ENCODE results near the gene KRTAP10-11. TPM values are rescaled to one million over a fixed set of nuclear protein-coding genes. Genes with fewer than 3 reads are reported as not detected.
"Not testable (repeated sequence)": the region's sequence is repeated elsewhere in the genome, so short reads cannot be mapped to it uniquely, and the experiment has no call there.

KRTAP10-11 gene
- total and polyA plus RNA-seq, 5 donors from 2014 or later: not detected

DNA sequence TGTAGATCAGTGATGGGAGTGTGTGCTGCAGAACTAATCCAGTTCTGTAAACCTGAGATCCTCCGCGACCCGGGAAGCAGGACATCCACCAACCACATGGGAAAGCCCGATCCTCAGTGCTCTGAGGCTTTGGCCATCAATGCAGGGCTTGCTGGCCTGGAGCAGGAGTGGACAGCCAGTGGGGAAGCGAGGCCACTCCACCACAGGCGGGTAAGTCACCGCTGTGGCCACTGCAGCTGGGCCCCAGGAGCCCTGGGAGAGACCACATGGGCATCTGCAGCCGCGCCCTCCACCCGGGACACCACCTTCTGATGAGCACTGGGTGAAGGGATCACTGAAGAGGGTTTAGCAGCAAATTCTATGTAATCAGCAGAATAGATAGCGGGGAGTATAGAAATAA, 34.9 kb downstream of the KRTAP10-11 start:
- no peak overlapping the region for H3K27ac ChIP-seq (ENCODE audit: insufficient read depth, low read length, poor library complexity, severe bottlenecking)
- Mint-ChIP-seq H3K27ac (no peak overlapping the region), H3K4me1 (peaks cover 0 to 3% (median 0%) of the 10 kb centered on the region in 4 donors), H3K27me3 (peaks cover 23% of the 10 kb centered on the region), H3K4me3 (no peak overlapping the region), H3K36me3 (no peaks in the 10 kb centered on the region), H3K9me3 (peaks cover 0 to 1% (median 0%) of the 10 kb centered on the region in 7 donors)
- H3K4me1 ChIP-seq (ENCODE audit: control insufficient read depth, insufficient read depth, low read length, poor library complexity, severe bottlenecking): no peaks in the 10 kb centered on the region
- DNase-seq (no peak), ATAC-seq (ENCODE audit: low read depth in 2 of 2) (no peak)
- H3K9me3 ChIP-seq (ENCODE audit: control insufficient read depth in 2 of 2, low read length in 2 of 2): no peaks in the 10 kb centered on the region
- peaks cover 5% of the 10 kb centered on the region for H3K27me3 ChIP-seq (ENCODE audit: control insufficient read depth, insufficient read depth, low read length)
- no peak overlapping the region for H3K4me3 ChIP-seq (ENCODE audit: low read depth, low read length)
- no peaks in the 10 kb centered on the region for H3K36me3 ChIP-seq (ENCODE audit: control insufficient read depth, insufficient read depth, low read length)

DNA sequence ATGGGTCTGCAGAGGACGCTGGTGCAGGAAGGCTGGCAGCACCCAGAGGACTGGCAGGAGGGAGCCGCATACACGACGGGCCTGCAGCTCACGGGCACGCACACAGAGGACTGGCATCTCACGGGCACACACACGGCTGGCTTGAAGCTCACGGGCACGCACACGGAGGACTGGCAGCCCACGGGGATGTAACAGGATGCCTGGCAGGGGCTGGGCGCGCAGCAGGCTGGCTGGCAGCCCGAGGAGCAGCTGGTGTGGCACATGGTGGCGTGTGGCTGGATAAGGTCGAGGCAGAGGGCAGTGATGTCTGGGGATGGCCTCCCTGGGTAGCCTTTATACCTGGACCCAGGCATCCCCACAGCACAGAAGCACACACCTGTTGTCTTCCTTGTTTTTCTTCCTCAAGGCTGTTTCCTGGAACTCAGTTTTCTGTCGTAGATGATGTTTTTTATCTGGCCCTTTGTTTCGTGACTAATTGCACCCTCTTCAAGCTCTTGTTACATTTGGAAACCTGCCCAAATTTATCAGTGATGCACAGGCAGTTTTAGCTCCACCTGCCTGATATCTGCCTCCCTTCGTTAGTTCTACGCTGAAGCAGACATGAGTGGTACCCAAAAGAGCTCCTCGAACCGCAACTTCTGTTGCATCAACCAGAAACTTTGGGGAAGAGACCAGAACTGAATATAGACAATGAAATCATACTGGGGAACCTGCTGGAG, 35.8 kb downstream of the KRTAP10-11 start, which contains the start of gene KRTAP12-1:
Gene KRTAP12-1, minus strand, starts transcription at position 303 of the 719 bp plus-strand sequence. Its CDS starts 40 bp downstream, at position 263.
- H3K4me3 ChIP-seq (ENCODE audit: low read depth, low read length): no peak within 1 kb of the TSS
- Mint-ChIP-seq H3K36me3 (no peaks in the 10 kb centered on the region), H3K9me3 (peaks cover 0 to 1% (median 0%) of the 10 kb centered on the region in 7 donors), H3K27me3 (peaks cover 24% of the 10 kb centered on the region), H3K4me1 (peaks cover 0 to 3% (median 1%) of the 10 kb centered on the region in 4 donors), H3K4me3 (no peak within 1 kb of the TSS), H3K27ac (peak within 1 kb of the TSS in 1 of 3 donors; percentile 80)
- no peak within 1 kb of the TSS for H3K27ac ChIP-seq (ENCODE audit: insufficient read depth, low read length, poor library complexity, severe bottlenecking)
- H3K4me1 ChIP-seq (ENCODE audit: control insufficient read depth, insufficient read depth, low read length, poor library complexity, severe bottlenecking): no peaks in the 10 kb centered on the region
- DNase-seq: no peak
- no peak for ATAC-seq (ENCODE audit: low read depth in 2 of 2)
- H3K36me3 ChIP-seq (ENCODE audit: control insufficient read depth, insufficient read depth, low read length): no peaks in the 10 kb centered on the region
- H3K9me3 ChIP-seq (ENCODE audit: control insufficient read depth in 2 of 2, low read length in 2 of 2): no peaks in the 10 kb centered on the region
- peaks cover 5% of the 10 kb centered on the region for H3K27me3 ChIP-seq (ENCODE audit: control insufficient read depth, insufficient read depth, low read length)

DNA sequence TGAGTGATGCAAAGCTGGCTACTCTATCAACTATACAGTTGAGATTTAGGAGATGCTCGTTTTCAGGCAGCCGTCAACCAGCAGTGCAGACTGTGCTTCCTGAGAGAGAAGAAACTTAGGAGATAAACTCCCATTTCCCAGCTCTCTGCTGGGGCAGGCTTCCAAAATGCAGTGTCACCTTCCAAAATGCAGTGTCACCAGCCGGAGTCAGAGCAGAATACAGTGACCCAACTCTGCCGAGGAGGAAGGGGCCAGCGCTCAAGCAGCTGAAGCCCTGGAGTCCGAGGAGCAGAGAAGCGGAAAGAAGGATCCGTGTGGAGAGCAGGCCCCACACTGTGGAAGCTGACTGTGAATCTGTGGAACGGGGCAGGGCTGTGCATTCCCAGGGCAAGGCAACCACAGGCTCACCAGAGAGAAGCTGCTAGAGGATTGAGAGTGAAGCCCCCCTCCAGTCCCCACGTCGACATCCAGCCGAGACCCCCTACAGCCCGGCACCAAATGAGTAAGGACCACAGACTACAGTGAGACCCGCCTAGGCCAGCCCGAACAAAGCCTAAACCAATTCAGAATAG, 36.5 kb downstream of the KRTAP10-11 start:
- H3K4me3 Mint-ChIP-seq: no peak overlapping the region
- peaks cover 0 to 1% (median 0%) of the 10 kb centered on the region in 7 donors for H3K9me3 Mint-ChIP-seq
- peaks cover 29% of the 10 kb centered on the region for H3K27me3 Mint-ChIP-seq
- H3K27ac ChIP-seq (ENCODE audit: insufficient read depth, low read length, poor library complexity, severe bottlenecking): no peak overlapping the region
- no peaks in the 10 kb centered on the region for H3K36me3 Mint-ChIP-seq
- H3K36me3 ChIP-seq (ENCODE audit: control insufficient read depth, insufficient read depth, low read length): no peaks in the 10 kb centered on the region
- peak overlapping the region in 1 of 3 donors; percentile 36 for H3K27ac Mint-ChIP-seq
- DNase-seq (no peak), ATAC-seq (ENCODE audit: low read depth in 2 of 2) (no peak)
- H3K27me3 ChIP-seq (ENCODE audit: control insufficient read depth, insufficient read depth, low read length): peaks cover 5% of the 10 kb centered on the region
- H3K9me3 ChIP-seq (ENCODE audit: control insufficient read depth in 2 of 2, low read length in 2 of 2): no peaks in the 10 kb centered on the region
- peaks cover 0 to 3% (median 1%) of the 10 kb centered on the region in 4 donors for H3K4me1 Mint-ChIP-seq
- H3K4me1 ChIP-seq (ENCODE audit: control insufficient read depth, insufficient read depth, low read length, poor library complexity, severe bottlenecking): no peaks in the 10 kb centered on the region
- H3K4me3 ChIP-seq (ENCODE audit: low read depth, low read length): no peak overlapping the region

DNA sequence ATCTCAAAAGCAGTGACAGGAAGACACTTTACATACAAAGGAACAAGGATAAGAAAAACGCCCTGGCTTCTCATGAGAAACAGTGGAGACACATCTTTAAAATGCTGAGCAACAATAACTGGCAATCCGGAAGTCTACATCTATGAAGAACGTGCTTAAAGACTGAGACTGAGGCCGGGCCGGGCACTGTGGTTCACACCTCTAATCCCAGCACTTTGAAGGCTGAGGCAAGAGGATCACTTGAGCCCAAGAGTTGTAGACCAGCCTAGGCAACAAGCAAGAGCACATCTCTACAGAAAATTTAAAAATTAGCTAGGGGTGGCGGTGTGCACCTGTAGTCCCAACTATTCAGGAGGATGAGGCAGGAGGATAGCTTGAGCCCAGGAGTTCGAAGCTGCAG, 37.9 kb downstream of the KRTAP10-11 start:
- Histone ChIP-seq H3K4me1 (ENCODE audit: control insufficient read depth, insufficient read depth, low read length, poor library complexity, severe bottlenecking) (no peaks in the 10 kb centered on the region), H3K4me3 (ENCODE audit: low read depth, low read length) (no peak overlapping the region), H3K27me3 (ENCODE audit: control insufficient read depth, insufficient read depth, low read length) (peaks cover 5% of the 10 kb centered on the region), H3K36me3 (ENCODE audit: control insufficient read depth, insufficient read depth, low read length) (no peaks in the 10 kb centered on the region), H3K9me3 (ENCODE audit: control insufficient read depth in 2 of 2, low read length in 2 of 2) (no peaks in the 10 kb centered on the region), H3K27ac (ENCODE audit: insufficient read depth, low read length, poor library complexity, severe bottlenecking) (no peak overlapping the region)
- no peak for DNase-seq
- Mint-ChIP-seq H3K27me3 (peaks cover 26% of the 10 kb centered on the region), H3K4me3 (no peak overlapping the region), H3K9me3 (peaks cover 0 to 1% (median 0%) of the 10 kb centered on the region in 7 donors), H3K4me1 (peaks cover 0 to 3% (median 1%) of the 10 kb centered on the region in 4 donors), H3K36me3 (no peaks in the 10 kb centered on the region), H3K27ac (no peak overlapping the region)
- no peak for ATAC-seq (ENCODE audit: low read depth in 2 of 2)

GRCh38 chr21:44684483-44684882, 38.3 kb downstream of the KRTAP10-11 start:
- Histone ChIP-seq H3K4me1 (ENCODE audit: control insufficient read depth, insufficient read depth, low read length, poor library complexity, severe bottlenecking) (no peaks in the 10 kb centered on the region), H3K27ac (ENCODE audit: insufficient read depth, low read length, poor library complexity, severe bottlenecking) (no peak overlapping the region), H3K27me3 (ENCODE audit: control insufficient read depth, insufficient read depth, low read length) (peaks cover 3% of the 10 kb centered on the region), H3K9me3 (ENCODE audit: control insufficient read depth in 2 of 2, low read length in 2 of 2) (no peaks in the 10 kb centered on the region), H3K36me3 (ENCODE audit: control insufficient read depth, insufficient read depth, low read length) (no peaks in the 10 kb centered on the region), H3K4me3 (ENCODE audit: low read depth, low read length) (no peak overlapping the region)
- no peak for ATAC-seq (ENCODE audit: low read depth in 2 of 2)
- H3K4me1 Mint-ChIP-seq: peaks cover 0 to 3% (median 1%) of the 10 kb centered on the region in 4 donors
- peaks cover 26% of the 10 kb centered on the region for H3K27me3 Mint-ChIP-seq
- peaks cover 0 to 1% (median 0%) of the 10 kb centered on the region in 7 donors for H3K9me3 Mint-ChIP-seq
- H3K4me3 Mint-ChIP-seq: no peak overlapping the region
- H3K27ac Mint-ChIP-seq: no peak overlapping the region
- DNase-seq: no peak
- no peaks in the 10 kb centered on the region for H3K36me3 Mint-ChIP-seq

DNA sequence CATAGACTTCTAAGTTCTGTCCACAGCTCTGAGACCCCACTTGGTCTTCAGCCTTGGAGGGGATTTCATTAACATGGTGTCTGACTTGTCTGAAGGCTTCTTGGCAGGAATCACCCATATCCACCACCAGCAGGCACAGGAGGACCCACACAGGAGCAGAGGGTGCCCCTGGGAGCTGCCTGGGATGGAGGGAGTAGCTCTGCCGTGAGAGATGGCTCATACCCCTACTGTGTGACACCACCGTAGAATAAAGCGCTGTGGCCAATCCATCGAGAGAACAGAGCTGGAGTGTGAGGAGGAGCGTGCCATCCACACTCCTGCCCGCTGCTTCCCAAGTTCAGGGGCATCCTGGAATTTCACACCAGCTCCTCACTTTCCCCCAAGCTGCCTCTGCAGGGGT, 38.8 kb downstream of the KRTAP10-11 start:
- not testable (repeated sequence) for H3K4me3 ChIP-seq (ENCODE audit: low read depth, low read length); H3K4me3 Mint-ChIP-seq; H3K27ac ChIP-seq (ENCODE audit: insufficient read depth, low read length, poor library complexity, severe bottlenecking); H3K27me3 ChIP-seq (ENCODE audit: control insufficient read depth, insufficient read depth, low read length); DNase-seq; H3K27ac Mint-ChIP-seq; H3K9me3 ChIP-seq (ENCODE audit: control insufficient read depth in 2 of 2, low read length in 2 of 2); H3K36me3 ChIP-seq (ENCODE audit: control insufficient read depth, insufficient read depth, low read length); H3K4me1 Mint-ChIP-seq; H3K4me1 ChIP-seq (ENCODE audit: control insufficient read depth, insufficient read depth, low read length, poor library complexity, severe bottlenecking); H3K36me3 Mint-ChIP-seq; H3K9me3 Mint-ChIP-seq; ATAC-seq (ENCODE audit: low read depth in 2 of 2)
- H3K27me3 Mint-ChIP-seq: peaks cover 28% of the 10 kb centered on the region

GRCh38 chr21:44686000-44686781, 40.0 kb downstream of the KRTAP10-11 start:
- Mint-ChIP-seq H3K36me3 (no peaks in the 10 kb centered on the region), H3K4me3 (no peak overlapping the region), H3K27me3 (peaks cover 30% of the 10 kb centered on the region), H3K9me3 (no peaks in the 10 kb centered on the region), H3K27ac (peak overlapping the region in 1 of 3 donors; percentile 55), H3K4me1 (peaks cover 0 to 3% (median 1%) of the 10 kb centered on the region in 4 donors)
- H3K36me3 ChIP-seq (ENCODE audit: control insufficient read depth, insufficient read depth, low read length): no peaks in the 10 kb centered on the region
- peaks cover 4% of the 10 kb centered on the region for H3K27me3 ChIP-seq (ENCODE audit: control insufficient read depth, insufficient read depth, low read length)
- no peak overlapping the region for H3K4me3 ChIP-seq (ENCODE audit: low read depth, low read length)
- no peaks in the 10 kb centered on the region for H3K4me1 ChIP-seq (ENCODE audit: control insufficient read depth, insufficient read depth, low read length, poor library complexity, severe bottlenecking)
- no peaks in the 10 kb centered on the region for H3K9me3 ChIP-seq (ENCODE audit: control insufficient read depth in 2 of 2, low read length in 2 of 2)
- ATAC-seq (ENCODE audit: low read depth in 2 of 2) (no peak), DNase-seq (no peak)
- no peak overlapping the region for H3K27ac ChIP-seq (ENCODE audit: insufficient read depth, low read length, poor library complexity, severe bottlenecking)
